Ishikawa (cell line): ENCODE results near the gene CMYA5.

Experiments
- CEBPB ChIP-seq: IDR thresholded peaks from 2 replicates; pipeline ENCODE4 v1.6.1; 2012
- EGR1 ChIP-seq: IDR thresholded peaks from 2 replicates; pipeline ENCODE4 v1.6.1; 2012
- EP300 ChIP-seq: IDR thresholded peaks from 2 replicates; pipeline ENCODE4 v1.6.1; 2012; ENCODE audit warnings: borderline replicate concordance
- FOXM1 ChIP-seq: IDR thresholded peaks from 2 replicates; pipeline ENCODE4 v1.6.1; 2012; ENCODE audit warnings: low read depth, borderline replicate concordance
- MAX ChIP-seq: IDR thresholded peaks from 2 replicates; pipeline ENCODE4 v1.6.1; 2012
- RAD21 ChIP-seq: IDR thresholded peaks from 2 replicates; pipeline ENCODE4 v1.6.1; 2012; ENCODE audit warnings: low read depth
- REST ChIP-seq: IDR thresholded peaks from 2 replicates; pipeline ENCODE4 v1.6.1; 2012; ENCODE audit warnings: low read depth, mild to moderate bottlenecking

- TF ChIP-seq MAX (no peak), FOXM1 (no peak), RAD21 (no peak), EP300 (no peak), CEBPB (no peak), EGR1 (no peak), REST (no peak)
These were observed 134.8 kb downstream of the CMYA5 start for GRCh38 chr5:79824444-79824843.
